Measurements from ENCODE around the gene SMPD3. TPM values are rescaled to one million over a fixed set of nuclear protein-coding genes. Genes with fewer than 3 reads are reported as not detected.

Gene SMPD3
- total RNA-seq, 8 experiments from 2014 or later = 0.51 to 28.4 (median 20.1) TPM

- Histone ChIP-seq H3K4me3 (no peak overlapping the region), H3K4me1 (replicated peaks in 1 of 2) (peaks cover 0 to 11% of the 10 kb centered on the region in 2 donors), H3K27ac (no peak overlapping the region)
- in situ Hi-C loops (cut with MboI; ENCODE audit: low pct_unique_long_range_greater_than_20kb in 2 of 9, low sequenced_read_pairs in 9 of 9, unreplicated experiment in 9 of 9) = loop anchor here in 2 of 9 experiments (25.0 kb wide), 1 partner anchor 131 kb away; no protein-coding TSS in a partner anchor
- ATAC-seq (replicated peaks in 6 of 8) = no peak
- 0 to 100% (median 87%) methylated on average over 1 to 9 of the region's 10 CpGs; no CpG with 5 or more reads in 1 of the 10 experiments for WGBS, 10 experiments
These were observed 67.5 kb downstream of the SMPD3 start for GRCh38 chr16:68380676-68381362.

- 90% methylated on average over 2 of the region's 5 CpGs; no CpG with 5 or more reads in 9 of the 10 experiments for WGBS, 10 experiments
- no peak for ATAC-seq (replicated peaks in 6 of 8)
- Histone ChIP-seq H3K4me3 (no peak overlapping the region), H3K4me1 (replicated peaks in 1 of 2) (peaks cover 0 to 16% of the 10 kb centered on the region in 2 donors), H3K27ac (no peak overlapping the region)
- in situ Hi-C loops (cut with MboI; ENCODE audit: low pct_unique_long_range_greater_than_20kb in 2 of 9, low sequenced_read_pairs in 9 of 9, unreplicated experiment in 9 of 9) = loop anchor here in 2 of 9 experiments (25.0 kb wide), 1 partner anchor 132 kb away; no protein-coding TSS in a partner anchor
These were observed 68.0 kb downstream of the SMPD3 start for GRCh38 chr16:68380348-68380670.

DNA sequence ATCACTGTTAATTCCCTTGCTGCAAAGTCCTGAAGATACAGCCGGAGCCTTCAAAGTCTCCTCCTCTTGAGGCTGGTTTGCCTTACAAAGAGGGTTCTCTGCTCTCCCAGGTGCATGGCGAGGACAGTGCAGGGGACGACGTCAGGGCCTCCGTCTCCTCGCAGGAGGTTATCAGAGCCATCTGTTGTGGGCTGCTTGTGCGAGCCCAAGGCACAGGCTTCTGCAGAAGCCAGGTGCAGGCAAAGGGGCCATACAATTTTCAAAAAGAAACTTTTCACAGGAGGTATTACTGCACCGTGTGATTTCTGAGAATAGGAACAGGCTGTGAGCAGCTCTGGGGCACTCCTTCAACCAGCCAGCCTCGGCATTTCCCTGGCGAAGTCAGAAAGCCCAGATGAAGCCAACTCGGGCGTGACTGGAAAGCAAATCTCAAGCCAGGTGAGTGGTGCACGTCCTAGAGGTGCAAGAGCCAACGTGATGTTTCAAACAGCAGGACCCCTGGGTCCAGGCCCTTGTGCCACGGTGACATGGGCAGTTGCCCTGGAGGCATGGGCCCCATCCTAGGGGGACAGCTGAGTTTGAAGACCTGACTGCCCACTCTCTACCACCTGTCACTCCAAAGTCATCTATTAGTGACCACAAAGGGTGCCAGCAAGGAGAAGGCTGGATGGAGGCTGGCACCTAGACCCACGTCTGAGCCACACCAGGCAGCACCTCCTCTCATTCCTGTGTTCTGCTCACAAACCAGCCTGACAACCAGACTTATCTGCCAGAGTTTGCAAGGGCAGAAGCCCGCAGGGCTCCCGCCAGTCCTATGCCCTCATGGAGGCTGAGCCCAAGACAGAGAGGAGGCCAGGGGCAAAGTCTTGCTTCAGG lies 68.6 kb downstream of the SMPD3 start:
- WGBS, 10 experiments = 49 to 100% (median 94%) methylated on average over 1 to 6 of the region's 18 CpGs; no CpG with 5 or more reads in 5 of the 10 experiments
- H3K4me1 ChIP-seq (replicated peaks in 1 of 2) = peaks cover 0 to 19% of the 10 kb centered on the region in 2 donors
- H3K4me3 ChIP-seq = no peak overlapping the region
- in situ Hi-C loops (cut with MboI; ENCODE audit: low pct_unique_long_range_greater_than_20kb in 2 of 9, low sequenced_read_pairs in 9 of 9, unreplicated experiment in 9 of 9) = loop anchor here in 2 of 9 experiments (25.0 kb wide), 1 partner anchor 133 kb away; no protein-coding TSS in a partner anchor
- no peak overlapping the region for H3K27ac ChIP-seq
- no peak for ATAC-seq (replicated peaks in 6 of 8)

DNA sequence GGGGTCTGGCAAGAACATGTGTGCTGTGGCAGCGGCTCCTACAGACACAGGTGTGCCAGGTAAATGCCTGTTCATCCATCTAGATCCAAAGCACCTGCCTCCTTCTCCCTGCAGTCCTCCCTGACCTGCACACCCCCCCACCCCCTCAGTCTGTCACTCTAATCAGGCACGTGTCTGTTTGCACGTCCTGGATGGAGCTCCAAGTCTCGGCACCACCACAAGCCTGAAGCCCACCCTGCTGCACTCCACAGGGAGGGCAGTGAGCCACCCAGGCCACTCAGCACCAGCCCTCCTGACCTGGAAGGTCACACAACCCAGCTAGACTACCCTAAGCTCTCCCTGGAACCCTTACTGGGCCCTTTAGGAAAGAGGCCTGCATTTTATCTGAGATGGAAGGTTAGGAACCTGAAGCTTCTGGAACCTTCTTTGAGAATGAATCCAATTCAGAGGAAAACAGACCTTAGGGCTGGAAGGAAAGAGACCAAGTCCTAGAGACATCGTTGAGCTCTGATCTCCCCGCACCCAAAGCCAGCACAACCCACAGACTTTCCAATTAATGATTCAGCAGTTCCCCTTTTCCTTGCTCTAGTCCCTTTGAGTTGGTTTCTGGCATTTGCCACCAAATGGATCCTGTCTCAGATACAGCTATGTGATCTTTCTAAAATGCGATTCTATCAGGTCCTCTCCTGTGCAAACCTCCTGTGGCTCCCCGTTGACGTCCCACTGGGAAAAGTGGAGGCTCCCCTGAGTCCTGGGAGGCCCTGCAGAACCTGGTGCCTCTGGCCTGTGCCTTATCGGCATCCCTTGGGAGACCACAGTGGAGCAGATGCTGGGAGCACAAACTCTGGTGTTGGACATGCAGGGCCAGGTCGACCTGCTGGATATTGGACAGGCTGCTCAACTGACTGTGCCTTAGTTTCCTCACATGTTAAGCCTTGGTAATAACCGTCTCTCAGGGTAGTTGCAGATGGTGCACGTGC lies 69.6 kb downstream of the SMPD3 start:
- ATAC-seq (replicated peaks in 6 of 8) = no peak
- WGBS, 10 experiments = 50 to 100% (median 90%) methylated on average over 2 to 9 of the region's 13 CpGs; no CpG with 5 or more reads in 1 of the 10 experiments
- Histone ChIP-seq H3K4me3 (no peak overlapping the region), H3K27ac (no peak overlapping the region), H3K4me1 (replicated peaks in 1 of 2) (peaks cover 0 to 13% of the 10 kb centered on the region in 2 donors)
- in situ Hi-C loops (cut with MboI; ENCODE audit: low pct_unique_long_range_greater_than_20kb in 2 of 9, low sequenced_read_pairs in 9 of 9, unreplicated experiment in 9 of 9) = loop anchor here in 2 of 9 experiments (25.0 kb wide), 1 partner anchor 134 kb away; no protein-coding TSS in a partner anchor

- peak in 5 of 8 experiments; percentile 20 to 77 (median 43) for ATAC-seq (replicated peaks in 6 of 8)
- peaks cover 0 to 13% of the 10 kb centered on the region in 2 donors for H3K4me1 ChIP-seq (replicated peaks in 1 of 2)
- H3K4me3 ChIP-seq = no peak overlapping the region
- H3K27ac ChIP-seq = no peak overlapping the region
- 46 to 70% (median 59%) methylated on average over 4 to 7 of the region's 11 CpGs; no CpG with 5 or more reads in 6 of the 10 experiments for WGBS, 10 experiments
- in situ Hi-C loops (cut with MboI; ENCODE audit: low pct_unique_long_range_greater_than_20kb in 2 of 9, low sequenced_read_pairs in 9 of 9, unreplicated experiment in 9 of 9) = loop anchor here in 2 of 9 experiments (25.0 kb wide), 1 partner anchor 134 kb away; no protein-coding TSS in a partner anchor
These were observed 70.5 kb downstream of the SMPD3 start for GRCh38 chr16:68377667-68378393.

- WGBS, 10 experiments = 100% methylated on average over 1 to 2 of the region's 7 CpGs; no CpG with 5 or more reads in 7 of the 10 experiments
- Histone ChIP-seq H3K4me3 (no peak overlapping the region), H3K4me1 (replicated peaks in 1 of 2) (peaks cover 0 to 13% of the 10 kb centered on the region in 2 donors), H3K27ac (no peak overlapping the region)
- in situ Hi-C loops (cut with MboI; ENCODE audit: low pct_unique_long_range_greater_than_20kb in 2 of 9, low sequenced_read_pairs in 9 of 9, unreplicated experiment in 9 of 9) = loop anchor here in 2 of 9 experiments (25.0 kb wide), 1 partner anchor 135 kb away; no protein-coding TSS in a partner anchor
- no peak for ATAC-seq (replicated peaks in 6 of 8)
These were observed 71.1 kb downstream of the SMPD3 start for GRCh38 chr16:68377221-68377620.

GRCh38 chr16:68376590-68376989 lies 71.7 kb downstream of the SMPD3 start:
- no peak for ATAC-seq (replicated peaks in 6 of 8)
- WGBS, 10 experiments = 0 to 100% (median 83%) methylated on average over 1 to 5 of the region's 6 CpGs; no CpG with 5 or more reads in 3 of the 10 experiments
- H3K4me3 ChIP-seq = no peak overlapping the region
- in situ Hi-C loops (cut with MboI; ENCODE audit: low pct_unique_long_range_greater_than_20kb in 2 of 9, low sequenced_read_pairs in 9 of 9, unreplicated experiment in 9 of 9) = loop anchor here in 2 of 9 experiments (25.0 kb wide), 1 partner anchor 136 kb away; no protein-coding TSS in a partner anchor
- no peak overlapping the region for H3K27ac ChIP-seq
- H3K4me1 ChIP-seq (replicated peaks in 1 of 2) = peaks cover 0 to 13% of the 10 kb centered on the region in 2 donors

GRCh38 chr16:68375801-68376536 lies 72.3 kb downstream of the SMPD3 start:
- in situ Hi-C loops (cut with MboI; ENCODE audit: low pct_unique_long_range_greater_than_20kb in 2 of 9, low sequenced_read_pairs in 9 of 9, unreplicated experiment in 9 of 9) = loop anchor here in 2 of 9 experiments (25.0 kb wide), 1 partner anchor 136 kb away; no protein-coding TSS in a partner anchor
- H3K4me3 ChIP-seq = no peak overlapping the region
- ATAC-seq (replicated peaks in 6 of 8) = peak in 2 of 8 experiments; percentile 23 to 48
- 42 to 90% (median 70%) methylated on average over 2 of the region's 11 CpGs; no CpG with 5 or more reads in 7 of the 10 experiments for WGBS, 10 experiments
- peaks cover 0 to 13% of the 10 kb centered on the region in 2 donors for H3K4me1 ChIP-seq (replicated peaks in 1 of 2)
- no peak overlapping the region for H3K27ac ChIP-seq

- peaks cover 0 to 13% of the 10 kb centered on the region in 2 donors for H3K4me1 ChIP-seq (replicated peaks in 1 of 2)
- H3K4me3 ChIP-seq = no peak overlapping the region
- 30 to 100% (median 85%) methylated on average over 2 to 3 of the region's 9 CpGs; no CpG with 5 or more reads in 6 of the 10 experiments for WGBS, 10 experiments
- ATAC-seq (replicated peaks in 6 of 8) = peak; percentile 4 to 73 (median 38)
- in situ Hi-C loops (cut with MboI; ENCODE audit: low pct_unique_long_range_greater_than_20kb in 2 of 9, low sequenced_read_pairs in 9 of 9, unreplicated experiment in 9 of 9) = loop anchor here in 2 of 9 experiments (25.0 kb wide), 1 partner anchor 137 kb away; no protein-coding TSS in a partner anchor
- H3K27ac ChIP-seq = no peak overlapping the region
These were observed 73.2 kb downstream of the SMPD3 start for GRCh38 chr16:68374961-68375660.

GRCh38 chr16:68374246-68374805 lies 74.0 kb downstream of the SMPD3 start:
- in situ Hi-C loops (cut with MboI; ENCODE audit: low pct_unique_long_range_greater_than_20kb in 2 of 9, low sequenced_read_pairs in 9 of 9, unreplicated experiment in 9 of 9) = no loop called here
- 0 to 84% (median 60%) methylated on average over 1 to 6 of the region's 10 CpGs; no CpG with 5 or more reads in 6 of the 10 experiments for WGBS, 10 experiments
- H3K4me3 ChIP-seq = no peak overlapping the region
- no peak overlapping the region for H3K27ac ChIP-seq
- H3K4me1 ChIP-seq (replicated peaks in 1 of 2) = peaks cover 0 to 15% of the 10 kb centered on the region in 2 donors
- ATAC-seq (replicated peaks in 6 of 8) = no peak

All from motor neuron (in vitro differentiated cells).